Measurements from ENCODE around the gene KIAA1217.

KIAA1217 gene

GRCh38 chr10:24483701-24484100 is 274.8 kb downstream of the KIAA1217 start:
- no peaks in the 10 kb centered on the region for H3K36me3 ChIP-seq (ENCODE audit: insufficient read depth, low read length)
- no peaks in the 10 kb centered on the region for H3K27me3 ChIP-seq (ENCODE audit: insufficient read depth, low read length)
- no peak overlapping the region for H2AFZ ChIP-seq (ENCODE audit: low read depth, low read length)
- H3K4me3 ChIP-seq (ENCODE audit: low read length) = no peak overlapping the region
- no peaks in the 10 kb centered on the region for H3K4me1 ChIP-seq (ENCODE audit: insufficient read depth, low read length)
- no peaks in the 10 kb centered on the region for H3K9me3 ChIP-seq (ENCODE audit: low read length)

DNA sequence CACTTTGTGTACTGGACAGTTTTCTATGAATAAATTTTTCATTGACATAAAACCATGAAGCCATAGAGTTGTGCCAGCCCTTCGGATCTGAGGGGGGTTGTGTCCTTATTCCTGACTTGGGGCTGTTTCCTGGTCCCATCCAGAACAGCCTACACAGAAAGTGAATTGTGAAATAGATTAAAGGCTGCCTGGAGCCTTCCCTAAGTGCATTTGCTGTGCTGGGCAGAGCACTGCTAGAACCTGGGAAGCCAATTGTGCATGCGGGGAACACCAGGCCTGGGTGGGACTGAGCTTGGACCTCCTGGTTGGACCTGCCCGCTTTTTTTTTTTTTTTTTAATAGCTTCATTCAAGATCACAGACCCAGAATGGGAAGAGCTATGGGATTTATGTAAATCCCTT is 275.8 kb downstream of the KIAA1217 start:
- Histone ChIP-seq H3K4me3 (ENCODE audit: low read length) (no peak overlapping the region), H3K4me1 (ENCODE audit: insufficient read depth, low read length) (no peaks in the 10 kb centered on the region), H3K9me3 (ENCODE audit: low read length) (no peaks in the 10 kb centered on the region), H3K27me3 (ENCODE audit: insufficient read depth, low read length) (no peaks in the 10 kb centered on the region), H2AFZ (ENCODE audit: low read depth, low read length) (no peak overlapping the region), H3K36me3 (ENCODE audit: insufficient read depth, low read length) (no peaks in the 10 kb centered on the region)

DNA sequence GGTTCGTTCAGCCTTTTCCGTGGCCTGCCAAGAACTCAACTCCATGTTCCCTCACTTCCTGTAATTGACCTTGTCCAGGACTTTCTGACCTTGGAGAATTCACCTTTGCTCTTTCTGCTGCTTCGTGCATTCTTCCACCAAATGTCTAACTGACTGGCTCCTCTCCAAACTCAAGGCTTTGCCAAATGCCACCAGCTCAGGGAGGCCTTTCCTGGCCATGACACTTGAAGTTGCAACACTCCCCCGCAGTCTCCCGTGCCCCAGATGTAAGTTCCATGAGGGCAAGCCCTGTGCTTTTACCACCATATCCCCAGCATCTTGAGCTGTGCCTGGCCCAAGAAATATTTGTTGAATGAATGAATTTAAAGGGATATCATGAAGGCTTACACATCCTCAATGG is 276.4 kb downstream of the KIAA1217 start:
- no peak overlapping the region for H2AFZ ChIP-seq (ENCODE audit: low read depth, low read length)
- no peaks in the 10 kb centered on the region for H3K4me1 ChIP-seq (ENCODE audit: insufficient read depth, low read length)
- H3K27me3 ChIP-seq (ENCODE audit: insufficient read depth, low read length) = no peaks in the 10 kb centered on the region
- H3K36me3 ChIP-seq (ENCODE audit: insufficient read depth, low read length) = no peaks in the 10 kb centered on the region
- H3K4me3 ChIP-seq (ENCODE audit: low read length) = no peak overlapping the region
- no peaks in the 10 kb centered on the region for H3K9me3 ChIP-seq (ENCODE audit: low read length)

DNA sequence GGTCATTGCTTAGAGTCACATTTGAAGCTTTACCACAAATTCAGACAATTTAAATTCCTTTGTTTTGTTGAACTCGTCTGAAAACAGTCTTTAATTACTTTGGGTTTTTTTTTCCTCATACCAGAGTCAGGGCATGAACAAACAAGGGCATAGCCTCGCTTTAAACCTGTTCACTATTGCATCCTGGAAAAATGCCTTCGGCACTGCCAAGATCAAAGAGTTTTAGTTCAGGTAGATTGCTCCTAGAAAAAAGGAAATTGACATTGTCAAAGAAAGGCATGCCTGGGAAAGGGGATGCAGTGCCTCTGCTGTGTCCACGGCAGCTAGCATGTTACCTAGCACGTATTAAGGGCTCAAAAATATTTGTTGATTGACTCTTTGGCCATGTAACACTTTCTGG is 279.7 kb downstream of the KIAA1217 start:
- no peaks in the 10 kb centered on the region for H3K27me3 ChIP-seq (ENCODE audit: insufficient read depth, low read length)
- H3K4me1 ChIP-seq (ENCODE audit: insufficient read depth, low read length) = peaks cover 4% of the 10 kb centered on the region
- H3K4me3 ChIP-seq (ENCODE audit: low read length) = no peak overlapping the region
- no peaks in the 10 kb centered on the region for H3K9me3 ChIP-seq (ENCODE audit: low read length)
- no peaks in the 10 kb centered on the region for H3K36me3 ChIP-seq (ENCODE audit: insufficient read depth, low read length)
- no peak overlapping the region for H2AFZ ChIP-seq (ENCODE audit: low read depth, low read length)

DNA sequence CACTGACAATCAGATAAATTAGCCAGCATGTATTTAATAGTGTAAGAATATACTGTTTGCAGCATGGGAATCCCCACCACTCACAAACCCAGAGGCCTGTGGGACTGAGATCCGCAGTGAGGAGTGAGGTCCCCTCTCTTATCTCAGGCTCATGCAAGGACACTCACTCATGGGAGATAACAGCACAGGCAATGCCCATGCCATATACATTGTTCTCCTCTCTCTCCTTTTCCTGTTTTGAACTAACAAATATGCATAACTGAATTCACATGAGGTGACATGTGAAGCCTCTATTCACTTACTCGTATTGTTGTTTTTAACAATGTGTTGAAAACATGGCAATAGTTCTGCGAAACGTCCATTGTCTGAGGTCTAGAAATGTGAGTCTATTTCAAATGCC is 284.2 kb downstream of the KIAA1217 start:
- Histone ChIP-seq H3K4me3 (ENCODE audit: low read length) (no peak overlapping the region), H3K4me1 (ENCODE audit: insufficient read depth, low read length) (peaks cover 4% of the 10 kb centered on the region), H3K36me3 (ENCODE audit: insufficient read depth, low read length) (no peaks in the 10 kb centered on the region), H3K9me3 (ENCODE audit: low read length) (no peaks in the 10 kb centered on the region), H3K27me3 (ENCODE audit: insufficient read depth, low read length) (no peaks in the 10 kb centered on the region), H2AFZ (ENCODE audit: low read depth, low read length) (no peak overlapping the region)

DNA sequence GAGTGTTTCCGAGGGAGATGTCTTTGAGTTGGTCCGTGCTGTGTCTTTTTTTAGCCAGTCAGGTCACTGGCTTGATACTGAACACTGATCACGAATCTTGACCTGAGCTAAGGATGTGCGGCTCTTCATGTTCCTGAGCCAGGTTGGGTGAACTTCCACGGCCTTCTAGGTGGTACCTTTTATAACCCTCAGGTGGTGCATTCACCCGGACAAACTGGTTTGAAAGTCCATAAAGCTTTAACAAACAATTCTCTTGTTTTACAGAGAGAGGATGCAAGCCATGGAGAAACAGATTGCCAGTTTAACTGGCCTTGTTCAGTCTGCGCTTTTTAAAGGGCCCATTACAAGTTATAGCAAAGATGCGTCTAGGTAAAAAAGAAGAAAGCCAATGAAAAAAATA is 285.3 kb downstream of the KIAA1217 start:
- no peaks in the 10 kb centered on the region for H3K36me3 ChIP-seq (ENCODE audit: insufficient read depth, low read length)
- H3K4me3 ChIP-seq (ENCODE audit: low read length) = no peak overlapping the region
- peaks cover 4% of the 10 kb centered on the region for H3K4me1 ChIP-seq (ENCODE audit: insufficient read depth, low read length)
- H2AFZ ChIP-seq (ENCODE audit: low read depth, low read length) = no peak overlapping the region
- no peaks in the 10 kb centered on the region for H3K9me3 ChIP-seq (ENCODE audit: low read length)
- H3K27me3 ChIP-seq (ENCODE audit: insufficient read depth, low read length) = no peaks in the 10 kb centered on the region

GRCh38 chr10:24494777-24495176 is 285.8 kb downstream of the KIAA1217 start:
- H3K4me1 ChIP-seq (ENCODE audit: insufficient read depth, low read length) = peaks cover 4% of the 10 kb centered on the region
- no peak overlapping the region for H2AFZ ChIP-seq (ENCODE audit: low read depth, low read length)
- no peaks in the 10 kb centered on the region for H3K36me3 ChIP-seq (ENCODE audit: insufficient read depth, low read length)
- H3K4me3 ChIP-seq (ENCODE audit: low read length) = no peak overlapping the region
- H3K9me3 ChIP-seq (ENCODE audit: low read length) = no peaks in the 10 kb centered on the region
- no peaks in the 10 kb centered on the region for H3K27me3 ChIP-seq (ENCODE audit: insufficient read depth, low read length)

- Histone ChIP-seq H3K27me3 (ENCODE audit: insufficient read depth, low read length) (no peaks in the 10 kb centered on the region), H3K36me3 (ENCODE audit: insufficient read depth, low read length) (no peaks in the 10 kb centered on the region), H3K9me3 (ENCODE audit: low read length) (no peaks in the 10 kb centered on the region)
Observed at GRCh38 chr10:24495666-24496460, 286.9 kb downstream of the KIAA1217 start.

DNA sequence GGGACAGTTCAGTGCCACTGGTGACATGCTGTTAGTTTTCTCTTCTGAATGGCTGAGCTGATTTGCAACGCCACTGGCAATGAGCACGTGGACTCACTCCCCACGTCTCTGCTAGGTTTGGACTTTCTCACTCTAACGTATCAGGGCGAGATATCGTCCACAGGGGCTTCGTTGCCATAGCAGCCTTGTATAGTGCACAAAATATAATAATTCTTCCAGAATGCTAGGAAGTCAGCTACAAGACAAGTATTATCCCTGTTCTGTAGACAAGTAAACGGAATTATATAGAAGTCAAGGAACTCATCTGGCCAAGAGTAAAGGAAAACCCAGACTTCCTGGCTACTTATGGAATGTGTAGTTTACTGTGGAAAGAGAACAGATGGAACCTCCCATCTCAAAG is 288.0 kb downstream of the KIAA1217 start:
- Histone ChIP-seq H3K27me3 (ENCODE audit: insufficient read depth, low read length) (no peaks in the 10 kb centered on the region), H3K4me1 (ENCODE audit: insufficient read depth, low read length) (peaks cover 4% of the 10 kb centered on the region), H3K4me3 (ENCODE audit: low read length) (no peak overlapping the region), H3K36me3 (ENCODE audit: insufficient read depth, low read length) (no peaks in the 10 kb centered on the region), H2AFZ (ENCODE audit: low read depth, low read length) (no peak overlapping the region), H3K9me3 (ENCODE audit: low read length) (no peaks in the 10 kb centered on the region)

More at GRCh38 chr10:24495666-24496460, 286.9 kb downstream of the KIAA1217 start:
- Histone ChIP-seq H3K4me3 (ENCODE audit: low read length) (no peak overlapping the region), H2AFZ (ENCODE audit: low read depth, low read length) (no peak overlapping the region), H3K4me1 (ENCODE audit: insufficient read depth, low read length) (peaks cover 4% of the 10 kb centered on the region)

DNA sequence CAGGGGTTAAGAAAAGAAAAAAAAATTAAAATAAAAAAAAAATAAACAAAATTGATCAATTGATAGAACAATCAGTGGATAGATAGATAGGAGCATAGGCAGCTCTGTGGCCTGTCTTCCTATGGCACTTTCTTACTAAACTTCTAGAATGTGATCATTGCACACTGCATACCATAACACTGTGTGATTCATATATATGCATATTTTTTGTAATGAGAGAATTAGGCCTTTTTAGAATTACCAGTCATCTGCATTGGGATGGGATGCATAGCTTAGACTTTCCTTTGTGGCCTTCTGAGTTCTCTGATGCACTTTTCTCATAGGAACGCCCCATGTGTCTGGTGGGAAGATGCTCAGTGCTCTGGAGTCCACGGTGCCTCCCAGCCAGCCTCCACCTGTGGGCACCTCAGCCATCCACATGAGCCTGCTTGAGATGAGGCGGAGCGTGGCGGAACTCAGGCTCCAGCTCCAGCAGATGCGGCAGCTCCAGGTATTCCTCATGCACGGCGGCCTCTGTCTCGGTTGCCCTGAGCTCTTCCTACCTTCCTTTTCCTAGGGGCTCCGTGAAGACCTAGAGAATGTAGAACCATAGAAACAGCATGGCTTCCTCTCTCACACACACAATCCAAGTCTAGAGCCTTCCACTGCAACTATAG is 292.2 kb downstream of the KIAA1217 start:
- Histone ChIP-seq H3K27me3 (ENCODE audit: insufficient read depth, low read length) (no peaks in the 10 kb centered on the region), H3K4me3 (ENCODE audit: low read length) (no peak overlapping the region), H3K36me3 (ENCODE audit: insufficient read depth, low read length) (no peaks in the 10 kb centered on the region), H2AFZ (ENCODE audit: low read depth, low read length) (no peak overlapping the region), H3K9me3 (ENCODE audit: low read length) (no peaks in the 10 kb centered on the region), H3K4me1 (ENCODE audit: insufficient read depth, low read length) (peaks cover 6% of the 10 kb centered on the region)

DNA sequence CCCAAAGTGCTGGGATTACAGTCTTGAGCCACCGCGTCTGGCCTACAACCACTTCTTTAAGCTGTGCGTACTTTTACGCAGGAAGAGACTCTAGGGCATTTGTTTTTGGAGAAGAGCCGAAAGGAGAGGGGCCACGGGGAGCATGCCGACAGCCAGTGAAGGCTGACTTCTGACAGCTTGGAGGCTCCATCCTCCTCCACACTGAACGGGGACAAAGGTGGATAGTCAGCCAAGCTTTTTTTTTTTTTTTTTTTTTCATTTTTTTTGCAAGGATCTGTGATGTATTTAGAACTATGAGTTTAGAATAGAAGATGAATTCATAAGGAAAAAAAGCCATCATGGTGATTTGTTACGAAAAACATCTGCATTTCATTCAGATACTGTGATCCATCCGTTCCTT is 293.1 kb downstream of the KIAA1217 start:
- Histone ChIP-seq H3K27me3 (ENCODE audit: insufficient read depth, low read length) (no peaks in the 10 kb centered on the region), H2AFZ (ENCODE audit: low read depth, low read length) (no peak overlapping the region), H3K4me1 (ENCODE audit: insufficient read depth, low read length) (peaks cover 6% of the 10 kb centered on the region), H3K9me3 (ENCODE audit: low read length) (no peaks in the 10 kb centered on the region), H3K36me3 (ENCODE audit: insufficient read depth, low read length) (no peaks in the 10 kb centered on the region), H3K4me3 (ENCODE audit: low read length) (no peak overlapping the region)

DNA sequence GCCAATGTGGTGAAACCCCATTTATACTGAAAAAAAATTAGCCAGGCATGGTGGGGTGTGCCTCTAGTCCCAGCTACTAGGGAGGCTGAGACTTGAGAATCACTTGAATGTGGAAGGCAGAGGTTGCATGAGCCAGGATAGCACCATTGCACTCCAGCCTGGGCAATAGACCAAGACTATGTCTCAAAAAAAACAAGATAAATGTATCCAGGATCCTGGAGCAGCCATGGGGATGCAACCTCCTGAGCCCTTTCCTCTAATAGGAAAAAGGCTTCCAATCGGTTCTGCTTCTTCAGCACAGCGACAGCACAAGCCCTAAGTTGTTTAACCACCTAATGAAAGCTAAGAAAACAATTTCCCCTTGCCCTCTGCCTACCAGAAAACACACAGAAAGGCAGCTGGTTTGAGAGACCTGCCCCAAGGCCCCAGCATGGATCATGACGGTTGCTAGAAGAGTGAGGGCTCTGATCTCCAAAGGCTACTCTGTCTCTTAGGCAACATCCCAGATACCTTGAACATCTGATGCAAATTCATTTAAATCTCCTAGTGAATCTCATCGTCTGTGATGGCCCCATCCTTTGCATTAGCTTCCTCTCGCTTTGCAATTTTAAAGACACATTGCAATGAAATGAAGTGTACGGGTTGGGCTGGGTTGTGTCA is 294.0 kb downstream of the KIAA1217 start:
- Histone ChIP-seq H3K9me3 (ENCODE audit: low read length) (no peaks in the 10 kb centered on the region), H2AFZ (ENCODE audit: low read depth, low read length) (no peak overlapping the region), H3K36me3 (ENCODE audit: insufficient read depth, low read length) (no peaks in the 10 kb centered on the region), H3K4me1 (ENCODE audit: insufficient read depth, low read length) (peaks cover 6% of the 10 kb centered on the region), H3K27me3 (ENCODE audit: insufficient read depth, low read length) (no peaks in the 10 kb centered on the region), H3K4me3 (ENCODE audit: low read length) (no peak overlapping the region)
